Esophagus squamous epithelium (tissue), 5 donors: ENCODE data around the gene GALNS. TPM values are rescaled to one million over a fixed set of nuclear protein-coding genes. Genes with fewer than 3 reads are reported as not detected.

Experiments used
- DNase-seq: peaks from one replicate; lab custom pipeline; 2025; lab: John Stamatoyannopoulos, UW
- H3K27ac ChIP-seq, 4 donors: fragments of 200-600 bp; sonication (generic); one replicate each; pipeline ENCODE4 v1.5.1; 2016 to 2019; ENCODE audit warnings: mild to moderate bottlenecking in 1 of 4
- H3K27me3 ChIP-seq, 4 donors: fragments of 200-600 bp; sonication (generic); 1 replicate in 3 of 4; 2 replicates in 1 of 4; pipeline versions ENCODE4 v1.5.1 to v1.6.0; 2017 to 2021; ENCODE audit warnings: antibody characterized with exemption in 1 of 4
- H3K36me3 ChIP-seq, 3 donors: fragments of 200-600 bp; sonication (generic); one replicate each; pipeline ENCODE4 v1.5.1; 2016 to 2019
- H3K4me1 ChIP-seq, 3 donors: fragments of 200-600 bp; sonication (generic); one replicate each; pipeline ENCODE4 v1.5.1; 2017 to 2019
- H3K4me3 ChIP-seq, 4 donors: fragments of 200-600 bp; sonication (generic); 1 replicate in 3 of 4; 2 replicates in 1 of 4; pipeline ENCODE4 v1.5.1; 2016 to 2019; ENCODE audit warnings: mild to moderate bottlenecking in 2 of 4, moderate library complexity in 1 of 4
- H3K9me3 ChIP-seq, 3 donors: fragments of 200-600 bp; sonication (generic); one replicate each; pipeline ENCODE4 v1.5.1; 2016 to 2019
- POLR2A ChIP-seq, 4 donors: fragments of 450-650 bp; IDR thresholded peaks; one replicate each; pipeline ENCODE4 v1.6.1; 2017; ENCODE audit warnings: antibody characterized with exemption in 4 of 4, mild to moderate bottlenecking in 4 of 4, moderate library complexity in 3 of 4
- WGBS, 2 donors: methylation state at CpG; one replicate each; pipeline ENCODE4 v1.1.5; 2018; 5-methylcytosine and 5-hydroxymethylcytosine counted together
- intact Hi-C: fragments of 100-400 bp; cut with DNase I; formaldehyde crosslinking; loops from one replicate; pipeline ENCODE4 v1.15.0; 2022
- total RNA-seq, 4 donors: library from RNA; depleted of rRNA; stranded (reverse); fragments of >200 nt; gene quantifications; one replicate each; pipeline ENCODE4 v1.1.0, GENCODE V29; 2016
- TF ChIP-seq, protein P1 (sequence below), 6 experiments: fragments of 450-650 bp in 4 of 6; fragments of 200-600 bp in 2 of 6; sonication (generic) in 2 of 6; IDR thresholded peaks; one replicate each; pipeline ENCODE4 v1.5.1; 2016 to 2019; ENCODE audit warnings: antibody characterized with exemption in 6 of 6, mild to moderate bottlenecking in 4 of 6, moderate library complexity in 4 of 6
- donor health status: DM: yes; HTN: yes; CAD: no.

Gene GALNS
- total RNA-seq, 4 donors from 2014 or later, result 9.5 to 24.2 (median 20.5) TPM

DNA sequence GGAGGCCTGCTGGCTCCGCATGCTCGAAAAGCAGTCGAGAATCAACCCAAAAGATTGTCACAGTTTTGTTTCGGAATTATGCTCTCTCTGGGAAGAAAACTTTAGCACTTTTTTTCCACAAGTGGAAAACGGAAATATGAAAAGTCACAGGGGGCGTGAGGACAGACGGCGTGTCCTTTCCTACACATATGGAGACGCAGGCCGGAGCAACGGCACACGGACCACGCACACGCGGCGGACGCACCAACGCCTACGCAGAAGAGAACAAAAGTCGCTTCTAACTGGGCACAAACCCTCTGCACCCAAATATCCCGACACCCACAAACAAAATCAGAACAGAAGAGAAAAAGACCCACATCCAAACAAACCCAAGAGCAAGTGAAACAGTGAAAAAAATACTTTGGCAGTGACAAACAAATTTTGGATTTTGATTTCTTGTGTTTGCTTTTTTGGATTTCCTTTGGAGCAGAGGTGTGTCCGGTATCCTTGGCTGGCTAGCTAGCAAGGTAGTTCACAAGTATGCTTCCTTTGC, 19.0 kb upstream of the GALNS start:
- TF ChIP-seq POLR2A (IDR thresholded peaks at IDR 0.05), result no peak
- TF ChIP-seq, protein P1, sequence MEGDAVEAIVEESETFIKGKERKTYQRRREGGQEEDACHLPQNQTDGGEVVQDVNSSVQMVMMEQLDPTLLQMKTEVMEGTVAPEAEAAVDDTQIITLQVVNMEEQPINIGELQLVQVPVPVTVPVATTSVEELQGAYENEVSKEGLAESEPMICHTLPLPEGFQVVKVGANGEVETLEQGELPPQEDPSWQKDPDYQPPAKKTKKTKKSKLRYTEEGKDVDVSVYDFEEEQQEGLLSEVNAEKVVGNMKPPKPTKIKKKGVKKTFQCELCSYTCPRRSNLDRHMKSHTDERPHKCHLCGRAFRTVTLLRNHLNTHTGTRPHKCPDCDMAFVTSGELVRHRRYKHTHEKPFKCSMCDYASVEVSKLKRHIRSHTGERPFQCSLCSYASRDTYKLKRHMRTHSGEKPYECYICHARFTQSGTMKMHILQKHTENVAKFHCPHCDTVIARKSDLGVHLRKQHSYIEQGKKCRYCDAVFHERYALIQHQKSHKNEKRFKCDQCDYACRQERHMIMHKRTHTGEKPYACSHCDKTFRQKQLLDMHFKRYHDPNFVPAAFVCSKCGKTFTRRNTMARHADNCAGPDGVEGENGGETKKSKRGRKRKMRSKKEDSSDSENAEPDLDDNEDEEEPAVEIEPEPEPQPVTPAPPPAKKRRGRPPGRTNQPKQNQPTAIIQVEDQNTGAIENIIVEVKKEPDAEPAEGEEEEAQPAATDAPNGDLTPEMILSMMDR (IDR thresholded peaks at IDR 0.05), result no peak
- DNase-seq, result no peak
- intact Hi-C loops, result no loop called here
- H3K27ac ChIP-seq, result no peak overlapping the region
- H3K4me3 ChIP-seq, result no peak overlapping the region
- peaks cover 0 to 32% (median 5%) of the 10 kb centered on the region in 3 donors for H3K36me3 ChIP-seq
- peaks cover 5 to 29% (median 8%) of the 10 kb centered on the region in 3 donors for H3K4me1 ChIP-seq
- peaks cover 0 to 45% (median 0%) of the 10 kb centered on the region in 4 donors for H3K27me3 ChIP-seq
- no peaks in the 10 kb centered on the region for H3K9me3 ChIP-seq
- 92% methylated on average over 22 of the region's 22 CpGs for WGBS, 2 donors

DNA sequence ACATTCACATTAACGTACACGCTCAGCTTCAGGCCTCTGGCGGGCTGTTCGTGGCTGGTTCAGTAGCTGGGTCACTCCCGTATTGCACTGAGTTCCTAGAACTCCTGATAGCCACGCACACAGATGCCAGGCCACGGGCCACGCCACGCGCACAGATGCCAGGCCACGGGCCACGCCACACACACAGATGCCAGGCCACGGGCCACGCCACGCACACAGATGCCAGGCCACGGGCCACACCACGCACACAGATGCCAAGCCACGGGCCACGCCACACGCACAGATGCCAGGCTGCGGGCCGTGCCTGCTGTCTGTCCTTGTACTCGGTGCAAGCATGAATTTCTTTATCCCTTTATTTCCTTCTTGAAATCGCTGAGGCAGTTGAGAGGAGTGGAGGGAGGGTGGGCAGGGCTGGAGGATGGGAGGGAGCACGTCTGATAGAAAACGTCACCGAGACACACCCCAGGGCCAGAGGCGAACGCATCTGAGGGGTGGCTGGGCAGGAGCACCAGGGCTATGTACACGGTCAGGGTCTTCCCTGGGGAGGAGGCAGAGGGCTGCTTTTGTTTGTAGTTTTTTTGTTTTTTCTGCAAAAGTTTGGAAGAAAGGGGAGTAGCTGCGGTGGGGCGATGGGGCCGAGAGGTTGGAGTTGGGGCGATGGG, 18.3 kb upstream of the GALNS start:
- TF ChIP-seq, protein P1 (IDR thresholded peaks at IDR 0.05), result no peak
- TF ChIP-seq POLR2A (IDR thresholded peaks at IDR 0.05), result no peak
- H3K27ac ChIP-seq, result no peak overlapping the region
- H3K9me3 ChIP-seq, result no peaks in the 10 kb centered on the region
- peaks cover 0 to 27% (median 1%) of the 10 kb centered on the region in 3 donors for H3K4me1 ChIP-seq
- H3K36me3 ChIP-seq, result peaks cover 0 to 32% (median 5%) of the 10 kb centered on the region in 3 donors
- intact Hi-C loops, result no loop called here
- peaks cover 0 to 46% (median 0%) of the 10 kb centered on the region in 4 donors for H3K27me3 ChIP-seq
- H3K4me3 ChIP-seq, result no peak overlapping the region
- no peak for DNase-seq
- WGBS, 2 donors, result 86 to 89% methylated on average over 25 to 28 of the region's 34 CpGs

GRCh38 chr16:88872650-88873331, 16.0 kb upstream of the GALNS start:
- H3K27me3 ChIP-seq, result peaks cover 0 to 64% (median 0%) of the 10 kb centered on the region in 4 donors
- TF ChIP-seq, protein P1 (IDR thresholded peaks at IDR 0.05), result no peak
- no peak for TF ChIP-seq POLR2A (IDR thresholded peaks at IDR 0.05)
- 73 to 81% methylated on average over 8 to 10 of the region's 25 CpGs for WGBS, 2 donors
- no peak overlapping the region for H3K27ac ChIP-seq
- no peak for DNase-seq
- H3K36me3 ChIP-seq, result peaks cover 0 to 17% (median 0%) of the 10 kb centered on the region in 3 donors
- H3K4me1 ChIP-seq, result peaks cover 0 to 13% (median 0%) of the 10 kb centered on the region in 3 donors
- H3K4me3 ChIP-seq, result no peak overlapping the region
- intact Hi-C loops, result no loop called here
- no peaks in the 10 kb centered on the region for H3K9me3 ChIP-seq

GRCh38 chr16:88871730-88872416, 15.1 kb upstream of the GALNS start:
- intact Hi-C loops, result no loop called here
- peaks cover 0 to 62% (median 0%) of the 10 kb centered on the region in 4 donors for H3K27me3 ChIP-seq
- 56 to 65% methylated on average over 2 to 6 of the region's 21 CpGs for WGBS, 2 donors
- peaks cover 0 to 8% (median 0%) of the 10 kb centered on the region in 3 donors for H3K36me3 ChIP-seq
- H3K9me3 ChIP-seq, result no peaks in the 10 kb centered on the region
- H3K4me3 ChIP-seq, result no peak overlapping the region
- DNase-seq, result no peak
- TF ChIP-seq POLR2A (IDR thresholded peaks at IDR 0.05), result no peak
- TF ChIP-seq, protein P1 (IDR thresholded peaks at IDR 0.05), result no peak
- peaks cover 0 to 13% (median 0%) of the 10 kb centered on the region in 3 donors for H3K4me1 ChIP-seq
- H3K27ac ChIP-seq, result no peak overlapping the region
